Calu3 (cell line): ENCODE data around the gene CHST1. TPM values are rescaled to one million over a fixed set of nuclear protein-coding genes. Genes with fewer than 3 reads are reported as not detected.

Source experiments
- Bru-seq: library from RNA; stranded (reverse); fragments of 400-500 nt; gene quantifications from one replicate; lab custom pipeline; 2021; lab: Mats Ljungman, UMichigan
- BruChase-seq, 2 experiments: library from RNA; stranded (reverse); fragments of 400-500 nt; gene quantifications; one replicate each; lab custom pipeline; 2021; lab: Mats Ljungman, UMichigan
- BruUV-seq: library from RNA; stranded (reverse); fragments of 400-500 nt; replicated peaks from 2 replicates; lab custom pipeline; 2021; lab: Mats Ljungman, UMichigan
- CTCF ChIA-PET: fragments of 300-600 bp; sonication (Branson Sonifier 250); formaldehyde crosslinking; loops from one replicate; lab custom pipeline; 2022; ENCODE audit warnings: antibody characterized with exemption; lab: Charles Lee
- DNase-seq: peaks from one replicate; pipeline ENCODE4 v3.0.0; 2022
- H3K27ac Mint-ChIP-seq: one replicate; pipeline ENCODE4 v1.8.0; 2022; ENCODE audit warnings: mixed read lengths; ENCODE audit not compliant: unreplicated experiment
- H3K27me3 Mint-ChIP-seq: one replicate; pipeline ENCODE4 v1.8.0; 2022; ENCODE audit warnings: mixed read lengths; ENCODE audit not compliant: unreplicated experiment
- H3K36me3 Mint-ChIP-seq: one replicate; pipeline ENCODE4 v1.8.0; 2022; ENCODE audit warnings: mild to moderate bottlenecking, moderate library complexity, mixed read lengths; ENCODE audit not compliant: insufficient read depth, unreplicated experiment
- H3K4me1 Mint-ChIP-seq: one replicate; pipeline ENCODE4 v1.8.0; 2022; ENCODE audit warnings: mild to moderate bottlenecking, low read depth, mixed read lengths; ENCODE audit not compliant: unreplicated experiment
- H3K4me3 Mint-ChIP-seq: one replicate; pipeline ENCODE4 v1.8.0; 2022; ENCODE audit warnings: mild to moderate bottlenecking, low read depth, moderate library complexity, mixed read lengths; ENCODE audit not compliant: unreplicated experiment
- H3K9me3 Mint-ChIP-seq: one replicate; pipeline ENCODE4 v1.8.0; 2022; ENCODE audit warnings: low read depth, mixed read lengths; ENCODE audit not compliant: unreplicated experiment
- intact Hi-C: fragments of 100-400 bp; cut with micrococcal nuclease; formaldehyde crosslinking; loops from one replicate; pipeline ENCODE4 v1.10.0; 2022; ENCODE audit not compliant: unreplicated experiment
- long read RNA-seq: library from polyadenylated mRNA; stranded (forward); transcript quantifications from one replicate; pipeline ENCODE4 v2.0.0, GENCODE V29; 2022
- total RNA-seq: library from RNA; stranded (reverse); gene quantifications from 2 replicates; pipeline ENCODE4 v1.2.3, GENCODE V29; 2022
- TF ChIP-seq, protein P1 (sequence below): fragments of 200-600 bp; IDR thresholded peaks from one replicate; pipeline ENCODE4 v1.8.0; 2022; ENCODE audit warnings: antibody characterized with exemption; ENCODE audit not compliant: unreplicated experiment

Gene CHST1, protein sequence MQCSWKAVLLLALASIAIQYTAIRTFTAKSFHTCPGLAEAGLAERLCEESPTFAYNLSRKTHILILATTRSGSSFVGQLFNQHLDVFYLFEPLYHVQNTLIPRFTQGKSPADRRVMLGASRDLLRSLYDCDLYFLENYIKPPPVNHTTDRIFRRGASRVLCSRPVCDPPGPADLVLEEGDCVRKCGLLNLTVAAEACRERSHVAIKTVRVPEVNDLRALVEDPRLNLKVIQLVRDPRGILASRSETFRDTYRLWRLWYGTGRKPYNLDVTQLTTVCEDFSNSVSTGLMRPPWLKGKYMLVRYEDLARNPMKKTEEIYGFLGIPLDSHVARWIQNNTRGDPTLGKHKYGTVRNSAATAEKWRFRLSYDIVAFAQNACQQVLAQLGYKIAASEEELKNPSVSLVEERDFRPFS
- total RNA-seq (not detected in 2 replicates), Bru-seq, nascent RNA (percentile 13 among the genes with signal in this experiment), BruChase-seq, experiment 1, labeled RNA remaining after a 6-hour chase (percentile 10 among the genes with signal in this experiment), BruChase-seq, experiment 2, labeled RNA remaining after a 2-hour chase (percentile 5 among the genes with signal in this experiment)
- long read RNA-seq = 0 reads

DNA sequence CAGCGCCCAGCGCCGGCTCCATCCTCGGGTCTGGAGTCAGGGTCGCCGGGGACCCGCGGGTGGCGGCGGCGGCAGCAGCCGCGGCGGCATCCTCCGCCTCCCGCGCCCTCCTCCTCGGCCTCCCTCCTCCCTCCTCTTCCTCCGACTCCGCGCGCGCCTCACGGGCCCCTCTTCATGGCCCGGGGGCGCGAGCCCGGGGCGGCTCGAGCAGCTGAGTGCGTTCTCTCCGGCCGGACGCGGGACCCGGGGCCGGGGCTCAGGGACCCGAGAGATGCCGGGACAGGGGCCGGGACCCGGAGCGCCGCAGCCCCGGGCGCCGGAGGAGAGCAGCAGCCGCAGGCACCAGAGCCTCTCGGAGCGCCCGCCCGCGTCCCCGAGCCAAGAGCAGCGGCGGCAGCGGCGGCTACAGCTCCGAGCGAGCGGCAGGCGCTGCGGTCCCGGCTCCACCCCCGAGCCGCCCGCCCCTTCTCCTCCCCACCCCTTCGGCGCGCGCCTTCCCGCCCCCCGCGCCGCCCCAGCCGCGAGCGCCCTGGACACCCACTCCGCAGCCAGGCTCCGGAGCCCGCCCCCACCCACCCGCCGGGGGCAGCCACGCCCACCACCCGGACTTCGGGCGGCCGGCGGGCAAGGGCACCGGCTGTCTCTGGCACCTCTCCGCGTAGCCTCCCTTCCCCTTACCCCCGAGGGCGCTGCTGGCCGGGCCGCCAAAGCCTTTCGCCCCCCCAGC is at the start of gene CHST1:
TSS of gene CHST1 (minus strand) at position 417 of the 727 bp plus-strand sequence. CDS start 14,699 bp downstream, outside the sequence.
- no peaks in the 10 kb centered on the region for H3K9me3 Mint-ChIP-seq
- H3K36me3 Mint-ChIP-seq = peaks cover 8% of the 10 kb centered on the region
- peaks cover 86% of the 10 kb centered on the region for H3K27me3 Mint-ChIP-seq
- intact Hi-C loops = no loop called here
- no TSS peak for BruUV-seq
- no peaks in the 10 kb centered on the region for H3K4me1 Mint-ChIP-seq
- peak; percentile 50 for DNase-seq
- H3K27ac Mint-ChIP-seq = no peak within 1 kb of the TSS
- TF ChIP-seq, protein P1, sequence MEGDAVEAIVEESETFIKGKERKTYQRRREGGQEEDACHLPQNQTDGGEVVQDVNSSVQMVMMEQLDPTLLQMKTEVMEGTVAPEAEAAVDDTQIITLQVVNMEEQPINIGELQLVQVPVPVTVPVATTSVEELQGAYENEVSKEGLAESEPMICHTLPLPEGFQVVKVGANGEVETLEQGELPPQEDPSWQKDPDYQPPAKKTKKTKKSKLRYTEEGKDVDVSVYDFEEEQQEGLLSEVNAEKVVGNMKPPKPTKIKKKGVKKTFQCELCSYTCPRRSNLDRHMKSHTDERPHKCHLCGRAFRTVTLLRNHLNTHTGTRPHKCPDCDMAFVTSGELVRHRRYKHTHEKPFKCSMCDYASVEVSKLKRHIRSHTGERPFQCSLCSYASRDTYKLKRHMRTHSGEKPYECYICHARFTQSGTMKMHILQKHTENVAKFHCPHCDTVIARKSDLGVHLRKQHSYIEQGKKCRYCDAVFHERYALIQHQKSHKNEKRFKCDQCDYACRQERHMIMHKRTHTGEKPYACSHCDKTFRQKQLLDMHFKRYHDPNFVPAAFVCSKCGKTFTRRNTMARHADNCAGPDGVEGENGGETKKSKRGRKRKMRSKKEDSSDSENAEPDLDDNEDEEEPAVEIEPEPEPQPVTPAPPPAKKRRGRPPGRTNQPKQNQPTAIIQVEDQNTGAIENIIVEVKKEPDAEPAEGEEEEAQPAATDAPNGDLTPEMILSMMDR = no peak
- CTCF ChIA-PET = no interaction called here
- peak within 1 kb of the TSS; percentile 58 for H3K4me3 Mint-ChIP-seq

DNA sequence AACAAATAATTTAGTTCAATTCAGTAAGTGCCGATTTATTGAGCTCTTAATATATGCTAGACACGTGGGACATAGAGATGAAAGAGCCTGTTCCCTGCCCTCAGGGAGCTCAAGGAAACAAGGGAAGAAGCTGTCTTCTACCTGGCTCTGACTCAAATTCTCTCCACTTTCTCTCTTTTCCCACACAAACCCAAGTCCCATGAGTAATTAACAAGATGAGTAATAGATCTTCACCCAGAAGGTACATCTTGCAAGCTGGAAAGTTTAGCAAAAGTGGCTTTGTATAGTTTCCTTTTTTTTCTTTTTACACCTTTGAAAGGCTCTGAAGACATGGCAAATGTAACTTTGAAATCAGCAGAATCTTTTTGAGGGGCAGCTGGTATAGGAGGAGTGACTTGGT is 48.2 kb upstream of the CHST1 start:
- H3K36me3 Mint-ChIP-seq = no peaks in the 10 kb centered on the region

DNA sequence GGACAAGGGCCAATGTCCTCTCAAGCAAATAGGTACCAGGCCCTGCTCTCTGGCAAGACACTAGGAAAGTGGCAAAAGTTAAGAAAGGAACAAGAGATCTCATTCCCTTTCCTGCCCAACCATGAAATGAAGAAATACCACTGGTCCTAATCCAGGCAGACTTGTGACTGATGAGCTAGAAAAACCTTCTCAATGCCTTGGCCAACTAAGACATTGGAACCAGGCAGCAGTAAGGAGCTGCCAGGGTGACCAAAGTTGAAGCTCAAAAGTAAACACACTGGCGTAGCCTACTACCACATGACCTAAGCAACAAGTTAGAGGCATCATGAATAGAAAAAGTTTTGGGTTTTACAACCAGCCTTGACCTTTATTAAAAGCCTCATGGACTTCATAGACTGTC is 45.1 kb upstream of the CHST1 start:
- DNase-seq = no peak
- Mint-ChIP-seq H3K27ac (no peak overlapping the region), H3K9me3 (no peaks in the 10 kb centered on the region), H3K27me3 (no peaks in the 10 kb centered on the region), H3K36me3 (no peaks in the 10 kb centered on the region), H3K4me3 (no peak overlapping the region), H3K4me1 (no peaks in the 10 kb centered on the region)
- TF ChIP-seq, protein P1 = no peak
- CTCF ChIA-PET = no interaction called here
- intact Hi-C loops = no loop called here
- BruUV-seq = no TSS peak

More for the DNA sequence above, 48.2 kb upstream of the CHST1 start:
- TF ChIP-seq, protein P1 = no peak
- no peaks in the 10 kb centered on the region for H3K9me3 Mint-ChIP-seq
- H3K4me3 Mint-ChIP-seq = no peak overlapping the region
- no TSS peak for BruUV-seq
- no peak for DNase-seq
- H3K27me3 Mint-ChIP-seq = no peaks in the 10 kb centered on the region
- intact Hi-C loops = no loop called here
- H3K4me1 Mint-ChIP-seq = no peaks in the 10 kb centered on the region
- CTCF ChIA-PET = no interaction called here
- H3K27ac Mint-ChIP-seq = no peak overlapping the region

DNA sequence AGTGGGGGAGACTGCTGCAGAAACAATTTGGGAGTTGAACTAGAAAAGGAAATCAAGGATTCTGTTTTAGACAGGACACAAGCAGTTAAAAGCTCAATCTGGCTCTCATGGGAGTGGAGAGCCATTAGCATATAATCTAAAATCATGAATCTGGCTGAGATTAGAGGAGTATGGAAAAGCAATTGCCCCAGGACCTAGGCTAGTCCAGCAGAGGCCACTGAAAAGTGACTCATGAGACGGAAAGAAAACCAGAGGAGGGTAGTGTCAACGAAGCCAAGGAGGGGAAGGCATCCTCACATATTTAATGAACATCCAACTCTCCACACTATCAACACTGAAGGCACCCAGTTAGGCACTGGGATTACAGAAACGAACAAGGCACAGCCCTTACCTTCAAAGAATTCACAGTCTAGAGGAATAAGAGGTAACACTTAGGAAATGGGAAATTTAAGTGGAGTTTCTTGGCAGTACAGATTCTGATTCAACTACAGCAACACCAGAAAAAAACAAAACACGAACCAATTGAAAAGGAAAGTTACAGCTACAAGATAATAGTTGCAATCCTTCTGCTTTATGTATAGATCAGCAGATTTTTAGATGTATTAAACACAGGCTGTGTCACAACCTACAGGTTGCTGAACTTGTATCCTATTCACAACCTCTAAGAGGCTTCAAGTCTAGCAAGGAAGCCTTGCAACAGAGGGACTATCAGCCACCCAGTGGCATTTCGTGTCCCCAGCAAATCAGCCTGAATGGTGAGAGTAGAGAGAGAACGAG is 43.7 kb upstream of the CHST1 start:
- no peaks in the 10 kb centered on the region for H3K36me3 Mint-ChIP-seq
- H3K9me3 Mint-ChIP-seq = no peaks in the 10 kb centered on the region
- H3K27ac Mint-ChIP-seq = no peak overlapping the region
- intact Hi-C loops = no loop called here
- no peaks in the 10 kb centered on the region for H3K27me3 Mint-ChIP-seq
- no peaks in the 10 kb centered on the region for H3K4me1 Mint-ChIP-seq
- CTCF ChIA-PET = no interaction called here
- BruUV-seq = no TSS peak
- no peak overlapping the region for H3K4me3 Mint-ChIP-seq
- TF ChIP-seq, protein P1 = no peak
- no peak for DNase-seq
